Right ventricle myocardium inferior (tissue), 1 donor: Measurements from ENCODE around the gene TBXAS1. TPM values are rescaled to one million over a fixed set of nuclear protein-coding genes. Genes with fewer than 3 reads are reported as not detected.
A peak's percentile ranks its signal among the peaks of the same experiment; 100 is the strongest.

Experiments
- ATAC-seq: fragments of 200-7000 bp; cut with Tn5 transposase; one replicate; pipeline ENCODE4 v1.9.1; 2020; ENCODE audit warnings: mild to moderate bottlenecking, moderate library complexity
- DNase-seq: peaks from one replicate; pipeline ENCODE4 v3.0.0; 2021; ENCODE audit errors: missing footprints
- intact Hi-C: fragments of 100-400 bp; cut with DNase I; formaldehyde crosslinking; loops from one replicate; pipeline ENCODE4 v1.11.0; 2022
- total RNA-seq: library from RNA; stranded (reverse); fragmentation: NEBNext Ultra II Directional; extraction: Animal tissue kit (Norgen Biotek cat#: 25700); gene quantifications from one replicate; pipeline ENCODE4 v1.2.1, GENCODE V29; 2021
- donor health status: DM: no; HTN: yes; CAD: no; lungs with severe emphysema.

TBXAS1 gene
- total RNA-seq, 1 donor from 2014 or later, result 6.0 TPM

GRCh38 chr7:139875821-139876241 lies 46.8 kb downstream of the TBXAS1 start:
- DNase-seq (no peak), ATAC-seq (peak; percentile 48)
- intact Hi-C loops, result no loop called here

GRCh38 chr7:139876622-139877283 lies 47.7 kb downstream of the TBXAS1 start:
- ATAC-seq (no peak), DNase-seq (no peak)
- intact Hi-C loops, result no loop called here

GRCh38 chr7:139883814-139884213 lies 54.8 kb downstream of the TBXAS1 start:
- intact Hi-C loops, result no loop called here
- no peak for ATAC-seq
- no peak for DNase-seq

GRCh38 chr7:139884441-139884840 lies 55.4 kb downstream of the TBXAS1 start:
- intact Hi-C loops, result no loop called here
- no peak for ATAC-seq
- no peak for DNase-seq

GRCh38 chr7:139885511-139885910 lies 56.4 kb downstream of the TBXAS1 start:
- ATAC-seq, result no peak
- DNase-seq, result no peak
- intact Hi-C loops, result no loop called here

GRCh38 chr7:139886206-139886605 lies 57.1 kb downstream of the TBXAS1 start:
- intact Hi-C loops, result no loop called here
- no peak for ATAC-seq

GRCh38 chr7:139886899-139887298 lies 57.8 kb downstream of the TBXAS1 start:
- intact Hi-C loops, result no loop called here
- ATAC-seq, result no peak
- DNase-seq, result no peak

More at GRCh38 chr7:139886206-139886605, 57.1 kb downstream of the TBXAS1 start:
- DNase-seq, result no peak

- intact Hi-C loops, result no loop called here
- peak; percentile 46 for ATAC-seq
- no peak for DNase-seq
Measured at GRCh38 chr7:139887992-139888481, 59.0 kb downstream of the TBXAS1 start.

GRCh38 chr7:139889186-139889871 lies 60.3 kb downstream of the TBXAS1 start:
- intact Hi-C loops, result no loop called here
- no peak for ATAC-seq
- no peak for DNase-seq

- DNase-seq, result no peak
Measured at GRCh38 chr7:139893461-139893860, 64.4 kb downstream of the TBXAS1 start.

GRCh38 chr7:139893999-139894398 lies 64.9 kb downstream of the TBXAS1 start:
- intact Hi-C loops, result no loop called here
- no peak for DNase-seq

More at GRCh38 chr7:139893461-139893860, 64.4 kb downstream of the TBXAS1 start:
- ATAC-seq, result no peak
- intact Hi-C loops, result no loop called here

GRCh38 chr7:139895141-139895829 lies 66.2 kb downstream of the TBXAS1 start:
- intact Hi-C loops, result no loop called here
- no peak for DNase-seq
- no peak for ATAC-seq

More at GRCh38 chr7:139893999-139894398, 64.9 kb downstream of the TBXAS1 start:
- no peak for ATAC-seq

GRCh38 chr7:139896288-139896687 lies 67.2 kb downstream of the TBXAS1 start:
- intact Hi-C loops, result no loop called here
- ATAC-seq, result no peak
- DNase-seq, result no peak

GRCh38 chr7:139896831-139897230 lies 67.8 kb downstream of the TBXAS1 start:
- DNase-seq (no peak), ATAC-seq (peak; percentile 59)
- intact Hi-C loops, result no loop called here

- intact Hi-C loops, result no loop called here
- DNase-seq (no peak), ATAC-seq (no peak)
Measured at GRCh38 chr7:139897422-139898090, 68.5 kb downstream of the TBXAS1 start.

- intact Hi-C loops, result no loop called here
- DNase-seq, result no peak
- ATAC-seq, result no peak
Measured at GRCh38 chr7:139898483-139898882, 69.4 kb downstream of the TBXAS1 start.

GRCh38 chr7:139899328-139899955 lies 70.4 kb downstream of the TBXAS1 start:
- no peak for ATAC-seq
- intact Hi-C loops, result no loop called here

GRCh38 chr7:139900326-139900725 lies 71.3 kb downstream of the TBXAS1 start:
- intact Hi-C loops, result no loop called here
- DNase-seq (no peak), ATAC-seq (no peak)

More at GRCh38 chr7:139899328-139899955, 70.4 kb downstream of the TBXAS1 start:
- DNase-seq, result no peak
